T-cell (primary cell): Measurements from ENCODE around the gene THBS1. TPM values are rescaled to one million over a fixed set of nuclear protein-coding genes. Genes with fewer than 3 reads are reported as not detected.

Experiments used
- ATAC-seq, 4 experiments: fragments of 200-7000 bp in 3 of 4; fragments of 150-1000 bp in 1 of 4; cut with Tn5 transposase; replicated peaks in 1 of 4; 1 replicate in 3 of 4; 2 replicates in 1 of 4; pipeline ENCODE4 v1.10.0; 2021; ENCODE audit warnings: moderate library complexity in 3 of 4, mild to moderate bottlenecking in 2 of 4, moderate number of reproducible peaks in 1 of 4
- CTCF ChIA-PET, 2 donors: fragments of 300-600 bp; sonication (Branson Sonifier 250); formaldehyde crosslinking; loops; one replicate each; lab custom pipeline; 2022; ENCODE audit warnings: antibody characterized with exemption in 2 of 2; lab: Charles Lee
- POLR2A ChIA-PET, 2 donors: fragments of 300-600 bp; sonication (Branson Sonifier 250); formaldehyde crosslinking; loops; one replicate each; lab custom pipeline; 2022; ENCODE audit warnings: antibody characterized with exemption in 2 of 2; lab: Charles Lee
- DNase-seq, 35 experiments: peaks; one replicate each; pipeline versions ENCODE4 v3.0.0 to v3.0.0-alpha.2; 2013 to 2023
- H3K27ac ChIP-seq: one replicate; pipeline ENCODE4 v1.5.1; 2013; ENCODE audit warnings: low read length
- H3K27me3 ChIP-seq, 2 experiments: replicated peaks in 1 of 2; 1 replicate in 1 of 2; 2 replicates in 1 of 2; pipeline versions ENCODE4 v1.6.1 to v1.7.0; 2013; ENCODE audit warnings: low read length in 1 of 2, mixed read lengths in 1 of 2; ENCODE audit not compliant: control insufficient read depth in 2 of 2, insufficient read depth in 2 of 2; ENCODE audit errors: extremely low read depth in 1 of 2
- H3K36me3 ChIP-seq, 2 donors: 1 replicate in 1 of 2; 2 replicates in 1 of 2; pipeline versions ENCODE4 v1.6.1 to v1.7.0; 2013; ENCODE audit warnings: low read length in 1 of 2; ENCODE audit not compliant: control insufficient read depth in 2 of 2, insufficient read depth in 1 of 2; ENCODE audit errors: extremely low read depth in 1 of 2
- H3K4me1 ChIP-seq, 2 experiments: 1 replicate in 1 of 2; 2 replicates in 1 of 2; pipeline versions ENCODE4 v1.6.1 to v1.7.0; 2013; ENCODE audit warnings: low read length in 2 of 2, mixed read lengths in 1 of 2; ENCODE audit not compliant: insufficient read depth in 2 of 2, control insufficient read depth in 1 of 2; ENCODE audit errors: extremely low read depth in 1 of 2
- H3K4me3 ChIP-seq, 2 donors: 1 replicate in 1 of 2; 2 replicates in 1 of 2; pipeline versions ENCODE4 v1.5.1 to v1.7.0; 2013; ENCODE audit warnings: mild to moderate bottlenecking in 2 of 2, low read length in 1 of 2, moderate library complexity in 1 of 2; ENCODE audit not compliant: control insufficient read depth in 1 of 2; ENCODE audit errors: extremely low read depth in 1 of 2
- H3K9me3 ChIP-seq: 2 replicates; pipeline ENCODE4 v1.7.0; 2013
- H3K27ac Mint-ChIP-seq, 2 donors: one replicate each; pipeline ENCODE4 v1.8.0; 2020 to 2021; ENCODE audit warnings: mild to moderate bottlenecking in 2 of 2, mixed read lengths in 2 of 2
- H3K27me3 Mint-ChIP-seq, 2 donors: one replicate each; pipeline ENCODE4 v1.8.0; 2021 to 2022; ENCODE audit warnings: mixed read lengths in 2 of 2
- H3K36me3 Mint-ChIP-seq: one replicate; pipeline ENCODE4 v1.8.0; 2021; ENCODE audit warnings: mixed read lengths
- H3K4me1 Mint-ChIP-seq, 3 donors: one replicate each; pipeline ENCODE4 v1.8.0; 2020 to 2022; ENCODE audit warnings: mixed read lengths in 3 of 3, mild to moderate bottlenecking in 1 of 3
- H3K4me3 Mint-ChIP-seq, 3 donors: one replicate each; pipeline ENCODE4 v1.8.0; 2020 to 2022; ENCODE audit warnings: mild to moderate bottlenecking in 3 of 3, mixed read lengths in 3 of 3, moderate library complexity in 3 of 3
- H3K9me3 Mint-ChIP-seq, 3 donors: one replicate each; pipeline ENCODE4 v1.8.0; 2020 to 2022; ENCODE audit warnings: mixed read lengths in 3 of 3
- WGBS: methylation state at CpG from one replicate; pipeline ENCODE4 v1.1.5; 2013; ENCODE audit warnings: missing lambda C conversion rate; ENCODE audit not compliant: insufficient coverage; 5-methylcytosine and 5-hydroxymethylcytosine counted together
- total RNA-seq, 35 experiments: library from RNA in 6 of 35; stranded (reverse) in 6 of 35; fragments of 120-200 nt in 1 of 35; gene quantifications; one replicate each; pipeline versions ENCODE4 v1.2.1 to v1.2.4 and lab custom pipeline; 2013 to 2026

THBS1 gene
- total RNA-seq, 5 donors from 2014 or later (not counting 1 experiment from before 2014, with no cell fraction given), result 1.3 to 8.6 (median 7.6) TPM

- CTCF ChIA-PET, result interaction anchor here (1.0 to 1.9 kb wide), 7 partner anchors 9 to 166 kb away, joined by 3 to 15 read pairs (median 4); no protein-coding TSS in a partner anchor
- ATAC-seq, result no peak
These were observed 12.3 kb downstream of the THBS1 start for GRCh38 chr15:39593071-39593655.

GRCh38 chr15:39593656-39594445 is 13.0 kb downstream of the THBS1 start:
- DNase-seq (peak in 8 of 35 experiments; percentile 13 to 66 (median 14)), ATAC-seq (peak in 3 of 4 experiments; percentile 43 to 72 (median 61))
- Histone ChIP-seq H3K36me3 (no peaks in the 10 kb centered on the region), H3K4me1 (no peaks in the 10 kb centered on the region), H3K4me3 (no peak overlapping the region), H3K9me3 (no peaks in the 10 kb centered on the region), H3K27ac (no peak overlapping the region), H3K27me3 (no peaks in the 10 kb centered on the region)
- Mint-ChIP-seq H3K36me3 (peaks cover 28% of the 10 kb centered on the region), H3K27me3 (peaks cover 0 to 7% of the 10 kb centered on the region in 2 donors), H3K4me3 (no peak overlapping the region), H3K9me3 (no peaks in the 10 kb centered on the region), H3K27ac (peak overlapping the region; percentile 29 to 30), H3K4me1 (peaks cover 0 to 7% (median 6%) of the 10 kb centered on the region in 3 donors)
- POLR2A ChIA-PET, result interaction anchor here in 1 of 2 donors (0.5 kb wide), 1 partner anchor 66 kb away, joined by 5 read pairs; no protein-coding TSS in a partner anchor
- CTCF ChIA-PET, result interaction anchor here (1.0 to 1.9 kb wide), 7 partner anchors 9 to 165 kb away, joined by 3 to 15 read pairs (median 4); no protein-coding TSS in a partner anchor
- no CpG with 5 or more reads among the region's 7 CpGs for WGBS

More at GRCh38 chr15:39593071-39593655, 12.3 kb downstream of the THBS1 start:
- Mint-ChIP-seq H3K36me3 (peaks cover 31% of the 10 kb centered on the region), H3K27ac (no peak overlapping the region), H3K4me3 (no peak overlapping the region), H3K4me1 (peaks cover 0 to 7% (median 6%) of the 10 kb centered on the region in 3 donors), H3K9me3 (no peaks in the 10 kb centered on the region), H3K27me3 (peaks cover 0 to 7% of the 10 kb centered on the region in 2 donors)
- no peak overlapping the region for H3K27ac ChIP-seq
- H3K4me3 ChIP-seq, result no peak overlapping the region
- DNase-seq, result no peak
- 97% methylated on average over 7 of the region's 15 CpGs for WGBS
- H3K36me3 ChIP-seq, result no peaks in the 10 kb centered on the region
- H3K27me3 ChIP-seq, result no peaks in the 10 kb centered on the region
- POLR2A ChIA-PET, result interaction anchor here in 1 of 2 donors (0.5 kb wide), 1 partner anchor 66 kb away, joined by 5 read pairs; no protein-coding TSS in a partner anchor
- H3K4me1 ChIP-seq, result no peaks in the 10 kb centered on the region
- no peaks in the 10 kb centered on the region for H3K9me3 ChIP-seq

- ATAC-seq, result no peak
These were observed 13.8 kb downstream of the THBS1 start for GRCh38 chr15:39594446-39595337.

GRCh38 chr15:39595338-39596221 is 14.7 kb downstream of the THBS1 start:
- Histone ChIP-seq H3K9me3 (no peaks in the 10 kb centered on the region), H3K36me3 (no peaks in the 10 kb centered on the region), H3K4me1 (no peaks in the 10 kb centered on the region), H3K27ac (no peak overlapping the region), H3K4me3 (no peak overlapping the region), H3K27me3 (no peaks in the 10 kb centered on the region)
- no peak for ATAC-seq
- H3K27me3 Mint-ChIP-seq, result peaks cover 0 to 7% of the 10 kb centered on the region in 2 donors
- CTCF ChIA-PET, result interaction anchor here in 1 of 2 donors (1.2 to 1.9 kb wide), 3 partner anchors 29 to 91 kb away, joined by 4 to 5 read pairs (median 4); no protein-coding TSS in a partner anchor
- H3K36me3 Mint-ChIP-seq, result peaks cover 21% of the 10 kb centered on the region
- H3K4me3 Mint-ChIP-seq, result no peak overlapping the region
- no peaks in the 10 kb centered on the region for H3K9me3 Mint-ChIP-seq
- POLR2A ChIA-PET, result no interaction called here
- 100% methylated on average over 3 of the region's 8 CpGs for WGBS
- H3K27ac Mint-ChIP-seq, result no peak overlapping the region
- DNase-seq, result no peak
- peaks cover 0 to 7% (median 6%) of the 10 kb centered on the region in 3 donors for H3K4me1 Mint-ChIP-seq

More at GRCh38 chr15:39594446-39595337, 13.8 kb downstream of the THBS1 start:
- Mint-ChIP-seq H3K9me3 (no peaks in the 10 kb centered on the region), H3K27me3 (peaks cover 0 to 7% of the 10 kb centered on the region in 2 donors), H3K36me3 (peaks cover 21% of the 10 kb centered on the region), H3K4me1 (peaks cover 0 to 7% (median 6%) of the 10 kb centered on the region in 3 donors), H3K4me3 (no peak overlapping the region), H3K27ac (peak overlapping the region in 1 of 2 donors; percentile 4)
- Histone ChIP-seq H3K27me3 (no peaks in the 10 kb centered on the region), H3K4me3 (no peak overlapping the region), H3K4me1 (no peaks in the 10 kb centered on the region), H3K9me3 (no peaks in the 10 kb centered on the region), H3K27ac (no peak overlapping the region), H3K36me3 (no peaks in the 10 kb centered on the region)
- ChIA-PET CTCF (interaction anchor here (1.0 to 1.9 kb wide), 8 partner anchors 8 to 164 kb away, joined by 3 to 15 read pairs (median 4); no protein-coding TSS in a partner anchor), POLR2A (no interaction called here)
- WGBS, result no CpG with 5 or more reads among the region's 5 CpGs
- DNase-seq, result no peak

GRCh38 chr15:39596358-39597051 is 15.6 kb downstream of the THBS1 start:
- H3K4me1 ChIP-seq, result no peaks in the 10 kb centered on the region
- Mint-ChIP-seq H3K9me3 (no peaks in the 10 kb centered on the region), H3K4me3 (no peak overlapping the region), H3K36me3 (peaks cover 16% of the 10 kb centered on the region), H3K4me1 (peaks cover 0 to 7% (median 6%) of the 10 kb centered on the region in 3 donors), H3K27me3 (peaks cover 0 to 7% of the 10 kb centered on the region in 2 donors), H3K27ac (no peak overlapping the region)
- no peak overlapping the region for H3K4me3 ChIP-seq
- no peaks in the 10 kb centered on the region for H3K9me3 ChIP-seq
- H3K27me3 ChIP-seq, result no peaks in the 10 kb centered on the region
- ATAC-seq (no peak), DNase-seq (no peak)
- CTCF ChIA-PET, result interaction anchor here in 1 of 2 donors (0.6 kb wide), 1 partner anchor 102 kb away, joined by 3 read pairs; no protein-coding TSS in a partner anchor
- no peaks in the 10 kb centered on the region for H3K36me3 ChIP-seq
- no peak overlapping the region for H3K27ac ChIP-seq
- POLR2A ChIA-PET, result no interaction called here
- no CpG with 5 or more reads among the region's 5 CpGs for WGBS
